Measurements from ENCODE around the gene XPR1.

XPR1 gene

GRCh38 chr1:180937624-180938225, 305.9 kb downstream of the XPR1 start:
- DNase-seq = no peak

GRCh38 chr1:180939073-180939710, 307.4 kb downstream of the XPR1 start:
- no peak for DNase-seq

- DNase-seq = no peak
Measured at GRCh38 chr1:180939711-180940103, 307.9 kb downstream of the XPR1 start.

Data from SHP77 treated with DMSO at 0.1 percent for 48 hours (cell line).